ENCODE results near the gene FHIP1A. TPM values are rescaled to one million over a fixed set of nuclear protein-coding genes. Genes with fewer than 3 reads are reported as not detected.

The FHIP1A gene
- total RNA-seq, 1 experiment from 2014 or later = 5.7 TPM

GRCh38 chr4:151417766-151418376, 8.9 kb downstream of the FHIP1A start:
- peak; percentile 62 for DNase-seq (ENCODE audit: low read depth)

- DNase-seq (ENCODE audit: low read depth) = peak; percentile 89
Observed at GRCh38 chr4:151418385-151418784, 9.4 kb downstream of the FHIP1A start.

DNA sequence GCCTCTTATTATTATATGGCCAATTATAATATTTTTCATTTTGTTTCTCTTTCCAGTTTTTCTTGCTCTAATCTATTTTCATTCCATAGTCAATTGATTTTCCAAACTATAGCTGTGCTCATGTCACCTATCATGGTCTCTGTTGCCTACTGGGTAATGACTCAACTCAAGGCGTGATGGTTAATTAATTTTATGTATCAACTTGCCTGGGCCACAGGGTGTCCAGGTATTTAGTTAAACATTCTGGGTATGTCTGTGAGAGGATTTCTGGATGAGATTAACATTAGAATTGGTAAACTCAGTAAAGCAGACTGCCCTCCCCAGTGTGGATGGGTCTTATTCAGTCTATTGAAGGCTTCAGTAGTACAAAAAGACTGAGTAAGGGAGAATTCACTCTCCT, 9.9 kb downstream of the FHIP1A start:
- DNase-seq (ENCODE audit: low read depth) = no peak

- no peak for DNase-seq (ENCODE audit: low read depth)
Observed at GRCh38 chr4:151420250-151420807, 11.4 kb downstream of the FHIP1A start.

DNA sequence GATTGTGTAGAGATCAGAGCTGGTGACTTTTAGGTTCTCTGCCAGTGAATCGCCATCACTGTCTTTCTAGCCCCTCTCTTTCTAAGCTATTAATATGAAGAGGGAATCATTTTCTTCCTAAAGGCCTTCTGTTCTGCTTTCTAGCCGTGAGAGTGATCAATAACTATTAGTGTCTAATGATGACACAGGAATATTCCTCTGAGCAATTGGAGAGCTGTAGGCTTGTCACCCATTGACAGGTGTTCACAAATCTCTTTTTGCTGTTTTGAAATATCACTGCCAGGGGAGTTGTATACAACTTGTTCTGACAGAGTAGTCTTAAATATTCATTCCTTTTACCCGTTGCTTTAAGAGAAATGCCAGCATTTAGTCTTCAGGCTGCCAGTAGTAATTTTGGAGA, 13.9 kb downstream of the FHIP1A start:
- DNase-seq (ENCODE audit: low read depth) = no peak

DNA sequence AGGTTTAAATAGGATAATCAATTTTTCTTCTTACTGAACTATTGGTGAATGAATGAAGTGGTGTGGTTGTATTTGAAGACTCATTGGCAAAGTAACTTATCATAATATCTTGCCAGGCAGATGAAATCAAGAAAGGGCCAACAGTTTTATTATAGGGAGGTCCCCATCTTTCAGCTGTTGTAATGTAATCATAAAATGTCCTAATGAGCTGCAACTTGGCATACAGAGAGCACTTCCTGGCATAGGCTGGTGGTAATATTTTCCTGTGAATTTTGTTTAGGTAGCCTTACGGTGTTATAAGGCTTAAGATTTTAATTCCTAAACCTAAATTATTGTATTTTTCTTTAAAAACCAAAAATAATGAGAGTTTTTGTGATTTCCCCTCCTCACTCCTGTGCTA, 17.5 kb downstream of the FHIP1A start:
- DNase-seq (ENCODE audit: low read depth) = no peak

GRCh38 chr4:151427266-151427665, 18.3 kb downstream of the FHIP1A start:
- no peak for DNase-seq (ENCODE audit: low read depth)

GRCh38 chr4:151428346-151428745, 19.4 kb downstream of the FHIP1A start:
- no peak for DNase-seq (ENCODE audit: low read depth)

- DNase-seq (ENCODE audit: low read depth) = no peak
Observed at GRCh38 chr4:151429957-151430570, 21.1 kb downstream of the FHIP1A start.

DNA sequence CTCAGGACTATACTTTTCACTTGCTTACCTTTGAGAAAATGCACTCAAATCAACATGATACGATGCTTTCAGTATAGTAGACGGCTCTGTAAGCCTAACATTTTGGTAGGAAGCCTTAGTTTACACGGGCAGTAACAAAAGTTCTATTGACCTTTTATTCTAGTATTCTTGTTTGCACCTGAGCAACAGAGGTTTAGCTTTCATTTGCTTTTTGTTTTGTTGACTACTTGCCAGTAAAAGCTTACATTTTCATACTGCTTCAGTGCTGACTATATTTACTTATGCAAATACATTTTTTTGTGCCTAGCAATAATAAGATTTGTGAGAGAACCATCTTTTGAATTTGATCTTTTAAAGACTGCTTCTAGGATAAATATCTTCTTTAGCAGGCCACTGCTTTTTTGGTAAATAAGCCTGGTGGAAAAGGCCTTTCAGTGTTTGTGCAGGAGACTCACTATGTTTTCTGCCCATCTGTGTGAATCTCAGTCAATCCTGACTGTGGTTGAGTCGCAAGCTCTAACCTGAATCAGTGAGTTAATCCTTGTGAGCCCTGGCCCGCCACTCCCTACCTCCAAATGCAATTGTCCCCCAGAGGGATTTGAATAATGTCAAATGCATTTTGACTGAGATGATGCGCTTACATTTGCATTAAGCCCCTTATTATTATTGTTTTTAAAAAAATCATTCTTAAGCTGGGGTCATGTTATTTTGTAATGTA, 21.9 kb downstream of the FHIP1A start:
- DNase-seq (ENCODE audit: low read depth) = no peak

- DNase-seq (ENCODE audit: low read depth) = no peak
Observed at GRCh38 chr4:151431728-151432127, 22.8 kb downstream of the FHIP1A start.

GRCh38 chr4:151432654-151433053, 23.7 kb downstream of the FHIP1A start:
- no peak for DNase-seq (ENCODE audit: low read depth)

DNA sequence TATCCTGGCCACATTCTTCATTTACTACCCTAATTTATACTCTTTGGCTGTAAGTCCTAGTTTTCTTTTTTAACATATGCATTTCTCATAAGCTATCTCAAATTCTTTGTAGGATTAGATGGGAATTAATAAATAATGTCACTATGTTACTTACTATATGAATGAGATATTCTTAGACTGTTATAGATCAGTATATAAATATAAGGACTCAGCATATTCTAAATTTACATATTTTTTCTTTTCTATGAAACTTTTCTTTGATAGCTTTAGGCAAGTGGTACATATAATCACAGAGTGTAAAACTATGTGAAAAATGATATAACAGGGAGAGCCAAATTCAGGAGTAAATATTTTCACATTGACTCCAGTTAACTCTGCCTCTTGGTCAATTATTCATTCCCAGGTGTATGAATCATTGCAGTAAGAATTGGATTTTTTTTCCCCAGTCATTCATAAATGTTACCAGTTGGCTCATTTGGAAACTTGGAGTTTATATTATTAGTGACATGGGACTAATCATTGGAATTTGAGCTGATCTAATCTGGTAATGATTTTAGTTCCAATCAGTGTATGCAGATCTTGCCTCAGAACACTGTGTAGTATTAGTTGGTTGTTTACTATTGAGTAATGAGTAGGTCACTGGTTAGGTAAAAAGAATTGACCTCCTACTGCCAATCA, 25.3 kb downstream of the FHIP1A start:
- peak; percentile 67 for DNase-seq (ENCODE audit: low read depth)

- peak; percentile 77 for DNase-seq (ENCODE audit: low read depth)
Observed at GRCh38 chr4:151436093-151436518, 27.1 kb downstream of the FHIP1A start.

GRCh38 chr4:151437505-151437904, 28.5 kb downstream of the FHIP1A start:
- DNase-seq (ENCODE audit: low read depth) = no peak

DNA sequence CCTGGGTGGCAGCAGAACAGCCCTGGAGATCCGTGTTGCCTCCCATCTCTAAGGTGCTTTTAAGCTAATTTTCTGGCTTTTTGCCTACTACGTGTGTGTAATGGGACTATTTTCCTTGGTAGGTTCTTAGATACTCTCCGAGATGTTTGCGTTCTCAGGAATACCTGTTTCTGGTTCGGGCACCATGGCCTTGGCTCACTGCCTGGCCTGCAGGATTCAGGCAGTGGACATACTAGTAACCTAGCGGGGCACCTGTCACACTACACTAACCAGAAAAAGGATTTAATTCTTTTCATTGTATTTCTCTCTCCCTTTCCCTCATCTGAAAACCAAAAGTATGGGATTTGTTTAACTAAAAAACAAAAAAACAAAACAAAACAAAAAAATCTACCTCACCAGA, 29.2 kb downstream of the FHIP1A start:
- no peak for DNase-seq (ENCODE audit: low read depth)

DNA sequence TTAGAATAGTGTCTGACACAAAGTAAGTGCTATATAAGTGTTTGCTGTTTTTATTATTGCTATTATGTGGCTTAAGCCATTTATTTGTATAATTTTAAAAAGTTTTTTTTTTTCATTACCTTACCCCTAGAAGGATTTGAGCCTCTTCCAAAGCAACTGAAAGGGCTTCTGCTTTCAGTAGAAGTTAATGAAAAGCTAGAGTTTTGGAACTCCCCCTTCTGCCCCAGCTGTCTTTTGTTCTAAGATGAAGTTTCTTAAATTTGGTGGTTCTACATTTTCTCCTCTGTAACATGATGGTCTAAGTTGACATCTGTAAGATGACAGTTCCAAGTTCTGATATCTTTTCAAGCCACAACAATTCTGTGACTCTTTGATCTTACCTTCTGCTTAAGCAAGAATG, 30.3 kb downstream of the FHIP1A start:
- DNase-seq (ENCODE audit: low read depth) = no peak

- no peak for DNase-seq (ENCODE audit: low read depth)
Observed at GRCh38 chr4:151442002-151442401, 33.0 kb downstream of the FHIP1A start.

DNA sequence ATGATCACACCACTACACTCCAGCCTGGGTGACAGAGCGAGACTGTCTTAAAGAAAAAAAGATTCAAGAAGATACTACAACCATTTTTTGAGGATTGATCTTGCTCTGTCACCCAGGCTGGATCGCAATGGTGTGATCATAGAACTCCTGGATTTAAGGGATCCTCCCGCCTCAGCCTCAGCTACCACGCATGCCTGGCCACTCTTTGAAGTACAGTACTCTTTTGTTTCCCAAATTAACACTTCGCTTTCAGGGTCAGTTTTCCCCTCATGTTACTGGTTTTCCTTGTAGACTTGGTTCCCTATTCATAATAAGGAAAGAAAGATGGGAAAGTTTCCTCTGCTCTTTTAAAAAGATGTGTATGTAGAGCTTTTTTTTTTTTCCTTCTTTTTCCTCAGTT, 34.3 kb downstream of the FHIP1A start:
- no peak for DNase-seq (ENCODE audit: low read depth)

DNA sequence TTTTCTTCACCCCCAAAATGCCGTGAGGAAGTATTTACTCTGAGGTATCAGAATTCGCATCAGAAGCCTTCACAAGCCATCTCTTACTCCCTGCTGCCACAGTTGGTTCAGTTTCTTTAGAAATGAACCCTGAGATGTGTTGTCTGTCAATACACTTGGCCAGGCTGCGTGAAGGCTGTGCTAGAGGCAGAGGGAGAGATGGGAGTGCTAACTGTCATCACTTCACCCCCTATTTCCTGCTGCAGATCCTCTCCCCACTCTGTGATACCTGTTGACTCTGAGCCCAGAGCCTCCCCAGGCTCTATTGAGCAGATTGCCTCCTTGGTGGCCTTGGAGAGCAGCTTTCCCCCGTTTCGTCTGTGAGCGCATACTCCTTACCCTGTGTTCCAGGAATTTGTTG, 34.8 kb downstream of the FHIP1A start:
- DNase-seq (ENCODE audit: low read depth) = no peak

- DNase-seq (ENCODE audit: low read depth) = no peak
Observed at GRCh38 chr4:151446208-151446607, 37.2 kb downstream of the FHIP1A start.

GRCh38 chr4:151454513-151454912, 45.5 kb downstream of the FHIP1A start:
- no peak for DNase-seq (ENCODE audit: low read depth)

Measured in M059J (cell line).